Liver (tissue), 3 donors: ENCODE data around the gene SNAPC1.

Experiments
- GABPA ChIP-seq, 2 donors: IDR thresholded peaks in 1 of 2; conservative IDR thresholded peaks in 1 of 2; 2 replicates each; pipeline ENCODE4 v1.6.1; 2016; ENCODE audit warnings: antibody characterized with exemption in 2 of 2, mild to moderate bottlenecking in 1 of 2, moderate library complexity in 1 of 2
- RXRA ChIP-seq, 2 donors: IDR thresholded peaks; 2 replicates each; pipeline ENCODE4 v1.6.1; 2017 to 2018; ENCODE audit warnings: antibody characterized with exemption in 2 of 2, mild to moderate bottlenecking in 1 of 2
- TAF1 ChIP-seq: conservative IDR thresholded peaks from 2 replicates; pipeline ENCODE4 v1.6.1; 2016; ENCODE audit warnings: antibody characterized with exemption, mild to moderate bottlenecking
- YY1 ChIP-seq: IDR thresholded peaks from 2 replicates; pipeline ENCODE4 v1.6.1; 2016; ENCODE audit warnings: antibody characterized with exemption, mild to moderate bottlenecking
- TF ChIP-seq, protein P1 (sequence below): fragments of 150-350 bp; IDR thresholded peaks from 2 replicates; pipeline ENCODE4 v1.5.1; 2017; ENCODE audit warnings: improper control_type of control experiment, low read depth, low read length; ENCODE audit not compliant: missing input control
- TF ChIP-seq, protein P2 (sequence below): IDR thresholded peaks from 2 replicates; pipeline ENCODE4 v1.6.1; 2016; ENCODE audit warnings: antibody characterized with exemption
- donor health status: healthy.
- donor health status: healthy.

DNA sequence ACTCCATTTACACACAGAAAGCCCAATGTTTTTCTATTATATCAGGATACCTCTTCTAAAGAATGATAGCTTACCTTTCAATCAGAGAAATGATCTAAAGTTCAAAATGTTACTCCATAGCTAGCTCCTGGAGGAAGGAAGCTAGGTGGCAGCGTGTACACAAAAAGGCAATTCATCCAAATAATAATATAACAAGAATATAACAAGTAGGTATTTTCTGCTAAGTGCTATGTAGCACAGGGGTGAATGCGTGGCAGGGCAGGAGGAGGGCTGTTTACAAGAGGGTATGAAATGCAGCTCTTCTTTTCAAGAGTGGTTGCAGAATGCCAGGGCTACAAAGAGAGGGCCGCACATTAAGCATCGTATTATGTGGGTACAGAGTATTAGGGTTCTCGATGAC is 663 bp upstream of the SNAPC1 start:
- TF ChIP-seq, protein P1, sequence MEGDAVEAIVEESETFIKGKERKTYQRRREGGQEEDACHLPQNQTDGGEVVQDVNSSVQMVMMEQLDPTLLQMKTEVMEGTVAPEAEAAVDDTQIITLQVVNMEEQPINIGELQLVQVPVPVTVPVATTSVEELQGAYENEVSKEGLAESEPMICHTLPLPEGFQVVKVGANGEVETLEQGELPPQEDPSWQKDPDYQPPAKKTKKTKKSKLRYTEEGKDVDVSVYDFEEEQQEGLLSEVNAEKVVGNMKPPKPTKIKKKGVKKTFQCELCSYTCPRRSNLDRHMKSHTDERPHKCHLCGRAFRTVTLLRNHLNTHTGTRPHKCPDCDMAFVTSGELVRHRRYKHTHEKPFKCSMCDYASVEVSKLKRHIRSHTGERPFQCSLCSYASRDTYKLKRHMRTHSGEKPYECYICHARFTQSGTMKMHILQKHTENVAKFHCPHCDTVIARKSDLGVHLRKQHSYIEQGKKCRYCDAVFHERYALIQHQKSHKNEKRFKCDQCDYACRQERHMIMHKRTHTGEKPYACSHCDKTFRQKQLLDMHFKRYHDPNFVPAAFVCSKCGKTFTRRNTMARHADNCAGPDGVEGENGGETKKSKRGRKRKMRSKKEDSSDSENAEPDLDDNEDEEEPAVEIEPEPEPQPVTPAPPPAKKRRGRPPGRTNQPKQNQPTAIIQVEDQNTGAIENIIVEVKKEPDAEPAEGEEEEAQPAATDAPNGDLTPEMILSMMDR, result no peak
- TF ChIP-seq, protein P2, sequence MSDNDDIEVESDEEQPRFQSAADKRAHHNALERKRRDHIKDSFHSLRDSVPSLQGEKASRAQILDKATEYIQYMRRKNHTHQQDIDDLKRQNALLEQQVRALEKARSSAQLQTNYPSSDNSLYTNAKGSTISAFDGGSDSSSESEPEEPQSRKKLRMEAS, result no peak
- no peak for TF ChIP-seq YY1
- TF ChIP-seq TAF1, result no peak
- no peak for TF ChIP-seq GABPA (IDR thresholded peaks at IDR 0.05 in 1 of 2, conservative IDR thresholded peaks at IDR 0.05 in 1 of 2)
- TF ChIP-seq RXRA (IDR thresholded peaks at IDR 0.05), result no peak
